HG02840 (cell line): ENCODE data around the gene RERE.
"Not testable (repeated sequence)": the region's sequence is repeated elsewhere in the genome, so short reads cannot be mapped to it uniquely, and the experiment has no call there.

ENCODE experiments used
- ATAC-seq: cut with Tn5 transposase; IDR thresholded peaks from one replicate; pipeline ENCODE4 v1.9.1; 2021; ENCODE audit warnings: mild to moderate bottlenecking, moderate library complexity, moderate number of reproducible peaks; ENCODE audit not compliant: unreplicated experiment, low FRiP score

The RERE gene

GRCh38 chr1:8506995-8507615, 310.3 kb downstream of the RERE start:
- ATAC-seq = no peak

GRCh38 chr1:8506456-8506855, 311.0 kb downstream of the RERE start:
- ATAC-seq = no peak

- ATAC-seq = no peak
Measured at GRCh38 chr1:8503842-8504241, 313.6 kb downstream of the RERE start.

GRCh38 chr1:8502949-8503348, 314.5 kb downstream of the RERE start:
- not testable (repeated sequence) for ATAC-seq

GRCh38 chr1:8497210-8497819, 320.1 kb downstream of the RERE start:
- ATAC-seq = no peak

- ATAC-seq = no peak
Measured at GRCh38 chr1:8496473-8496872, 321.0 kb downstream of the RERE start.

- ATAC-seq = no peak
Measured at GRCh38 chr1:8495928-8496401, 321.5 kb downstream of the RERE start.

- no peak for ATAC-seq
Measured at GRCh38 chr1:8494681-8495080, 322.8 kb downstream of the RERE start.

- ATAC-seq = no peak
Measured at GRCh38 chr1:8493916-8494540, 323.4 kb downstream of the RERE start.

- no peak for ATAC-seq
Measured at GRCh38 chr1:8487249-8487648, 330.2 kb downstream of the RERE start.

- ATAC-seq = no peak
Measured at GRCh38 chr1:8486047-8486446, 331.4 kb downstream of the RERE start.

GRCh38 chr1:8483586-8483985, 333.9 kb downstream of the RERE start:
- no peak for ATAC-seq

GRCh38 chr1:8482979-8483381, 334.5 kb downstream of the RERE start:
- no peak for ATAC-seq

- ATAC-seq = no peak
Measured at GRCh38 chr1:8481650-8482380, 335.6 kb downstream of the RERE start.

- no peak for ATAC-seq
Measured at GRCh38 chr1:8478566-8478965, 338.9 kb downstream of the RERE start.

GRCh38 chr1:8477983-8478362, 339.5 kb downstream of the RERE start:
- no peak for ATAC-seq

- ATAC-seq = no peak
Measured at GRCh38 chr1:8477166-8477982, 340.1 kb downstream of the RERE start.

GRCh38 chr1:8476006-8476405, 341.4 kb downstream of the RERE start:
- no peak for ATAC-seq

GRCh38 chr1:8474369-8474768, 343.1 kb downstream of the RERE start:
- no peak for ATAC-seq

- ATAC-seq = no peak
Measured at GRCh38 chr1:8473891-8474300, 343.5 kb downstream of the RERE start.
